GM21528 (cell line): ENCODE data around the gene DEGS1.
"Not testable (repeated sequence)": the region's sequence is repeated elsewhere in the genome, so short reads cannot be mapped to it uniquely, and the experiment has no call there.

ENCODE experiments used
- ATAC-seq: cut with Tn5 transposase; IDR thresholded peaks from one replicate; pipeline ENCODE4 v1.9.1; 2021; ENCODE audit warnings: mild to moderate bottlenecking, moderate library complexity; ENCODE audit not compliant: unreplicated experiment, low FRiP score

The DEGS1 gene

GRCh38 chr1:224180783-224181452 is 2.1 kb upstream of the DEGS1 start:
- ATAC-seq, result no peak

GRCh38 chr1:224181453-224181810 is 1.6 kb upstream of the DEGS1 start:
- no peak for ATAC-seq

- peak; percentile 46 for ATAC-seq
Measured at GRCh38 chr1:224182057-224182865, 779 bp upstream of the DEGS1 start.

- ATAC-seq, result peak; percentile 47
Measured at GRCh38 chr1:224183591-224184312, 712 bp downstream of the DEGS1 start.

GRCh38 chr1:224185208-224185607 is 2.2 kb downstream of the DEGS1 start:
- ATAC-seq, result no peak

- ATAC-seq, result no peak
Measured at GRCh38 chr1:224188286-224188685, 5.2 kb downstream of the DEGS1 start.

- no peak for ATAC-seq
Measured at GRCh38 chr1:224189561-224189960, 6.5 kb downstream of the DEGS1 start.

GRCh38 chr1:224192082-224192788 is 9.2 kb downstream of the DEGS1 start:
- ATAC-seq, result no peak

GRCh38 chr1:224193319-224193966 is 10.4 kb downstream of the DEGS1 start:
- ATAC-seq, result no peak

GRCh38 chr1:224196813-224197600 is 14.0 kb downstream of the DEGS1 start:
- no peak for ATAC-seq

GRCh38 chr1:224198572-224198971 is 15.5 kb downstream of the DEGS1 start:
- no peak for ATAC-seq

- no peak for ATAC-seq
Measured at GRCh38 chr1:224199679-224200078, 16.6 kb downstream of the DEGS1 start.

- ATAC-seq, result no peak
Measured at GRCh38 chr1:224201383-224201782, 18.3 kb downstream of the DEGS1 start.

- no peak for ATAC-seq
Measured at GRCh38 chr1:224201853-224202252, 18.8 kb downstream of the DEGS1 start.

GRCh38 chr1:224203243-224204016 is 20.4 kb downstream of the DEGS1 start:
- peak; percentile 61 for ATAC-seq

- peak; percentile 42 for ATAC-seq
Measured at GRCh38 chr1:224205438-224205840, 22.4 kb downstream of the DEGS1 start.

- ATAC-seq, result not testable (repeated sequence)
Measured at GRCh38 chr1:224205931-224206538, 23.0 kb downstream of the DEGS1 start.

GRCh38 chr1:224211206-224211962 is 28.3 kb downstream of the DEGS1 start:
- no peak for ATAC-seq
